NCI-H526 treated with DMSO at 0.1 percent for 48 hours (cell line): ENCODE results near the gene CASTOR1.

ENCODE experiments used
- DNase-seq: peaks from one replicate; lab custom pipeline; 2025; lab: John Stamatoyannopoulos, UW

The CASTOR1 gene

GRCh38 chr22:30318799-30319419 lies 29.6 kb upstream of the CASTOR1 start:
- DNase-seq: no peak

- DNase-seq: no peak
Measured at GRCh38 chr22:30317778-30318177, 28.5 kb upstream of the CASTOR1 start.

- no peak for DNase-seq
Measured at GRCh38 chr22:30315962-30316576, 26.8 kb upstream of the CASTOR1 start.

- DNase-seq: no peak
Measured at GRCh38 chr22:30314915-30315314, 25.6 kb upstream of the CASTOR1 start.

GRCh38 chr22:30313527-30314363 lies 24.4 kb upstream of the CASTOR1 start:
- no peak for DNase-seq

- no peak for DNase-seq
Measured at GRCh38 chr22:30312053-30312452, 22.7 kb upstream of the CASTOR1 start.

GRCh38 chr22:30310881-30311771 lies 21.8 kb upstream of the CASTOR1 start:
- no peak for DNase-seq

- no peak for DNase-seq
Measured at GRCh38 chr22:30309951-30310741, 20.8 kb upstream of the CASTOR1 start.

GRCh38 chr22:30308518-30309230 lies 19.4 kb upstream of the CASTOR1 start:
- no peak for DNase-seq

GRCh38 chr22:30308093-30308492 lies 18.8 kb upstream of the CASTOR1 start:
- no peak for DNase-seq

- no peak for DNase-seq
Measured at GRCh38 chr22:30307041-30307574, 17.8 kb upstream of the CASTOR1 start.

GRCh38 chr22:30306627-30307011 lies 17.3 kb upstream of the CASTOR1 start:
- no peak for DNase-seq

- no peak for DNase-seq
Measured at GRCh38 chr22:30305906-30306626, 16.8 kb upstream of the CASTOR1 start.

GRCh38 chr22:30305519-30305905 lies 16.2 kb upstream of the CASTOR1 start:
- DNase-seq: no peak

- no peak for DNase-seq
Measured at GRCh38 chr22:30304495-30305244, 15.4 kb upstream of the CASTOR1 start.

- no peak for DNase-seq
Measured at GRCh38 chr22:30302810-30303138, 13.5 kb upstream of the CASTOR1 start.

GRCh38 chr22:30301995-30302809 lies 12.9 kb upstream of the CASTOR1 start:
- no peak for DNase-seq

GRCh38 chr22:30299322-30299721 lies 10.0 kb upstream of the CASTOR1 start:
- DNase-seq: no peak
